Osteoblast (primary cell): Measurements from ENCODE around the gene SIRT5. TPM values are rescaled to one million over a fixed set of nuclear protein-coding genes. Genes with fewer than 3 reads are reported as not detected.

Experiments used
- DNase-seq: peaks from one replicate; pipeline ENCODE4 v3.0.0; 2011; ENCODE audit warnings: low spot score, mixed read lengths; ENCODE audit not compliant: insufficient read length; ENCODE audit errors: missing footprints
- H2AFZ ChIP-seq: 2 replicates; pipeline ENCODE4 v1.6.0; 2011; ENCODE audit warnings: mild to moderate bottlenecking, low read length
- H3K27ac ChIP-seq: 2 replicates; pipeline ENCODE4 v1.5.1; 2011; ENCODE audit warnings: mild to moderate bottlenecking, low read depth, low read length, moderate library complexity
- H3K27me3 ChIP-seq: 2 replicates; pipeline ENCODE4 v1.6.0; 2012; ENCODE audit warnings: mild to moderate bottlenecking, control low read depth, inconsistent platforms, low read length, moderate library complexity; ENCODE audit not compliant: insufficient read depth
- H3K36me3 ChIP-seq: 2 replicates; pipeline ENCODE4 v1.5.1; 2011; ENCODE audit warnings: mild to moderate bottlenecking, low read length, control low read depth, moderate library complexity; ENCODE audit not compliant: insufficient read depth
- H3K4me1 ChIP-seq: 2 replicates; pipeline ENCODE4 v1.5.1; 2011; ENCODE audit warnings: mild to moderate bottlenecking, low read length, control low read depth, moderate library complexity; ENCODE audit not compliant: insufficient read depth
- H3K4me2 ChIP-seq: 2 replicates; pipeline ENCODE4 v1.6.0; 2011; ENCODE audit warnings: mild to moderate bottlenecking, low read length; ENCODE audit not compliant: insufficient read depth
- H3K4me3 ChIP-seq: fragments of 200-600 bp; sonication (generic); 3 replicates; pipeline ENCODE4 v1.5.1; 2012; ENCODE audit warnings: mild to moderate bottlenecking, low read length, inconsistent platforms; ENCODE audit not compliant: insufficient read depth
- H3K79me2 ChIP-seq: 2 replicates; pipeline ENCODE4 v1.6.0; 2012; ENCODE audit warnings: mild to moderate bottlenecking, low read length, control low read depth, inconsistent platforms; ENCODE audit not compliant: insufficient read depth
- H3K9me3 ChIP-seq: 2 replicates; pipeline ENCODE4 v1.5.1; 2011; ENCODE audit warnings: low read depth, low read length, control low read depth
- H4K20me1 ChIP-seq: 2 replicates; pipeline ENCODE4 v1.6.0; 2012; ENCODE audit warnings: mild to moderate bottlenecking, low read length, control low read depth; ENCODE audit not compliant: insufficient read depth
- CTCF ChIP-seq: IDR thresholded peaks from 2 replicates; pipeline ENCODE4 v1.5.1; 2011; ENCODE audit warnings: mild to moderate bottlenecking, low read depth, low read length, moderate library complexity; ENCODE audit errors: extremely low read depth
- total RNA-seq: library from RNA; depleted of rRNA; stranded (reverse); fragments of >200 nt; gene quantifications from 2 replicates; pipeline ENCODE4 v1.2.3, GENCODE V29; 2012

The SIRT5 gene
- total RNA-seq, 1 donor = 9.0 TPM

- H4K20me1 ChIP-seq = no peaks in the 10 kb centered on the region
- H3K4me3 ChIP-seq = no peak overlapping the region
- no peaks in the 10 kb centered on the region for H3K79me2 ChIP-seq
- no peaks in the 10 kb centered on the region for H3K27me3 ChIP-seq
- H3K27ac ChIP-seq = no peak overlapping the region
- no peak overlapping the region for H3K4me2 ChIP-seq
- H3K9me3 ChIP-seq = no peaks in the 10 kb centered on the region
- no peak for TF ChIP-seq CTCF
- no peaks in the 10 kb centered on the region for H3K36me3 ChIP-seq
- H2AFZ ChIP-seq = no peak overlapping the region
- DNase-seq = no peak
- H3K4me1 ChIP-seq = no peaks in the 10 kb centered on the region
Measured at GRCh38 chr6:13561624-13562267, 12.7 kb upstream of the SIRT5 start.

GRCh38 chr6:13563009-13563408, 11.4 kb upstream of the SIRT5 start:
- no peaks in the 10 kb centered on the region for H3K36me3 ChIP-seq
- no peak overlapping the region for H3K27ac ChIP-seq
- no peak for DNase-seq
- no peaks in the 10 kb centered on the region for H3K4me1 ChIP-seq
- H3K4me2 ChIP-seq = no peak overlapping the region
- no peaks in the 10 kb centered on the region for H3K79me2 ChIP-seq
- no peaks in the 10 kb centered on the region for H3K27me3 ChIP-seq
- no peak for TF ChIP-seq CTCF
- no peak overlapping the region for H2AFZ ChIP-seq
- H4K20me1 ChIP-seq = no peaks in the 10 kb centered on the region
- H3K9me3 ChIP-seq = no peaks in the 10 kb centered on the region
- H3K4me3 ChIP-seq = no peak overlapping the region

GRCh38 chr6:13565921-13566320, 8.5 kb upstream of the SIRT5 start:
- DNase-seq = no peak
- no peak overlapping the region for H2AFZ ChIP-seq
- no peak for TF ChIP-seq CTCF
- no peaks in the 10 kb centered on the region for H3K27me3 ChIP-seq
- H3K4me1 ChIP-seq = no peaks in the 10 kb centered on the region
- no peaks in the 10 kb centered on the region for H3K9me3 ChIP-seq
- H3K4me3 ChIP-seq = no peak overlapping the region
- no peaks in the 10 kb centered on the region for H3K79me2 ChIP-seq
- no peaks in the 10 kb centered on the region for H4K20me1 ChIP-seq
- no peak overlapping the region for H3K27ac ChIP-seq
- no peak overlapping the region for H3K4me2 ChIP-seq
- no peaks in the 10 kb centered on the region for H3K36me3 ChIP-seq

DNA sequence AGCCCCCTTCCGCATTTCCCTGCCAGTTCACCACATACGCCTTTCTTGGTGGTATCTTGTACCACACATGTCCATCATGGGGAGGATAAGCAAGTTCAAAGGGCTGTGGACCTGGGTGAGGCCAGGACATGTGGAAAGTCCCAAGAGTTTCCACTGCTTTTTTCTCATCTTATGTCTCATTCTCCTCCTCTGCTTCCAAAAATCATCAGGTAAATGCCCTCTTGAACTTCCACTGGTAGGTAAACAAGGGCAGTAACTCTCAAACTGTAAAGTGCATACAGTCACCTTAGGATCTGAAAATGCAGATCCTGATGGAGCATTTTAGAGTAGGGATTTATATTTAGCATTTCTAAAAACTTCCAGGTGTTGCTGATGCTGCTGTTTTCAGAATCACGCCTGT, 7.9 kb upstream of the SIRT5 start:
- no peaks in the 10 kb centered on the region for H3K4me1 ChIP-seq
- no peaks in the 10 kb centered on the region for H3K79me2 ChIP-seq
- H2AFZ ChIP-seq = no peak overlapping the region
- TF ChIP-seq CTCF = no peak
- no peaks in the 10 kb centered on the region for H3K9me3 ChIP-seq
- no peak overlapping the region for H3K4me2 ChIP-seq
- DNase-seq = no peak
- no peaks in the 10 kb centered on the region for H3K27me3 ChIP-seq
- no peak overlapping the region for H3K27ac ChIP-seq
- no peak overlapping the region for H3K4me3 ChIP-seq
- H4K20me1 ChIP-seq = no peaks in the 10 kb centered on the region
- H3K36me3 ChIP-seq = no peaks in the 10 kb centered on the region
